ENCODE results near the gene SDK2. TPM values are rescaled to one million over a fixed set of nuclear protein-coding genes. Genes with fewer than 3 reads are reported as not detected.

The SDK2 gene
- total RNA-seq, 3 donors from 2014 or later (not counting 1 experiment from before 2014, with no cell fraction given): 0.41 to 0.90 (median 0.49) TPM

DNA sequence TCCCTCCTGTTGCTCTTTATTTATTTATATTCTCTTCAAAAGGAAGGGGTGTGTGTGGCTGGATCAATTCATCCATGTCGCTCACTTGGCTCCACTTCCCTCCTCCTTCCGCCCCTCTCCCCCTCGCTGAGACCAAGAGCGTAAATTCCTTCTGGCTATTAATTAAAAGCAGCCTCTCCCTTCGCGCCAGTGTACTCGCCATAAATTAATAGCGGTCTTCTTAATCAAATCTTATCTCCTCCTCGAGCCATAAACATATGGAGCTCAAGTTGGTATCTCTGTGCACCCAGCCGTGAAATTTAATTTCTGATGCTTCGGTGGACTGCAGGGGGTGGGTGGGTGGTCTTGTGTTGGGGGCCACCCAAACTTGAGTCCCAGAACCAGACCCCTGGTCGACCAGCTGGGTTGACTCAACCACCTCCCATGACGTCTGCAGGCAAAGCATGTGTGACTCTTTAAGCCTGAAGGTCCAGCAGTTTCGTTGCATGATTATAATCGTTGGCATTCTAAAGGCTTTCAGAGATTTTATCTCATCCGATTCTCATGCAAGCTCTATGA lies 57.9 kb downstream of the SDK2 start:
- Mint-ChIP-seq H3K27me3 (ENCODE audit: low read depth in 2 of 2) (peaks cover 38 to 71% of the 10 kb centered on the region in 2 donors), H3K4me3 (no peak overlapping the region), H3K27ac (no peak overlapping the region), H3K9me3 (no peaks in the 10 kb centered on the region), H3K36me3 (no peaks in the 10 kb centered on the region), H3K4me1 (peaks cover 4 to 13% of the 10 kb centered on the region in 2 donors)
- Histone ChIP-seq H3K27me3 (ENCODE audit: control insufficient read depth, insufficient read depth, low read length) (no peaks in the 10 kb centered on the region), H3K4me1 (ENCODE audit: control insufficient read depth, insufficient read depth, low read length) (peaks cover 33% of the 10 kb centered on the region), H3K9me3 (ENCODE audit: control insufficient read depth, insufficient read depth, low read length) (no peaks in the 10 kb centered on the region), H3K27ac (ENCODE audit: low read length) (no peak overlapping the region), H3K4me3 (ENCODE audit: low read length) (no peak overlapping the region), H3K36me3 (ENCODE audit: control insufficient read depth, insufficient read depth, low read length) (no peaks in the 10 kb centered on the region)
- DNase-seq (no peak), ATAC-seq (no peak)
- intact Hi-C loops (cut with micrococcal nuclease): no loop called here
- 86% methylated on average over 16 of the region's 16 CpGs for WGBS (ENCODE audit: insufficient coverage)
- TF ChIP-seq, protein P1, sequence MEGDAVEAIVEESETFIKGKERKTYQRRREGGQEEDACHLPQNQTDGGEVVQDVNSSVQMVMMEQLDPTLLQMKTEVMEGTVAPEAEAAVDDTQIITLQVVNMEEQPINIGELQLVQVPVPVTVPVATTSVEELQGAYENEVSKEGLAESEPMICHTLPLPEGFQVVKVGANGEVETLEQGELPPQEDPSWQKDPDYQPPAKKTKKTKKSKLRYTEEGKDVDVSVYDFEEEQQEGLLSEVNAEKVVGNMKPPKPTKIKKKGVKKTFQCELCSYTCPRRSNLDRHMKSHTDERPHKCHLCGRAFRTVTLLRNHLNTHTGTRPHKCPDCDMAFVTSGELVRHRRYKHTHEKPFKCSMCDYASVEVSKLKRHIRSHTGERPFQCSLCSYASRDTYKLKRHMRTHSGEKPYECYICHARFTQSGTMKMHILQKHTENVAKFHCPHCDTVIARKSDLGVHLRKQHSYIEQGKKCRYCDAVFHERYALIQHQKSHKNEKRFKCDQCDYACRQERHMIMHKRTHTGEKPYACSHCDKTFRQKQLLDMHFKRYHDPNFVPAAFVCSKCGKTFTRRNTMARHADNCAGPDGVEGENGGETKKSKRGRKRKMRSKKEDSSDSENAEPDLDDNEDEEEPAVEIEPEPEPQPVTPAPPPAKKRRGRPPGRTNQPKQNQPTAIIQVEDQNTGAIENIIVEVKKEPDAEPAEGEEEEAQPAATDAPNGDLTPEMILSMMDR (IDR thresholded peaks at IDR 0.05): no peak

DNA sequence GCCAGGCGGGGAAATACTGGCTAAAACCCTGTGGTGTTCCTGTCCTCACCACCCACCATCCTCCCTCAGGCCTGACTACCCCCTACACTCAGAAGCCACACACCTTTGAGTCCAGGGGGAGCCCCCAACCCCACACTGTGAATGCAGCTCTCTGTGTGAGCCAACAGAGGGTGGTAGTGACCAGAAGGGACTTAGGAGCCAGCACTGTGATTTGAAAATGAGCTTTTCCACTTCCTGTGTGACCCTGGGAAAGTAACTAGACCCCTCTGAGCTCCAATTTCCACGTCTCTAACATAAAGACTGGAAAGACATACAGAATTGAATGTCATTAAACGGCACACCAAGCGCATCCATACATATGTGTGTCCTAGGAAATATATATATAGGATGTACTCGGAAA lies 58.7 kb downstream of the SDK2 start:
- H3K4me1 Mint-ChIP-seq: peaks cover 0 to 8% of the 10 kb centered on the region in 2 donors
- Histone ChIP-seq H3K27ac (ENCODE audit: low read length) (no peak overlapping the region), H3K9me3 (ENCODE audit: control insufficient read depth, insufficient read depth, low read length) (no peaks in the 10 kb centered on the region), H3K36me3 (ENCODE audit: control insufficient read depth, insufficient read depth, low read length) (no peaks in the 10 kb centered on the region), H3K4me3 (ENCODE audit: low read length) (no peak overlapping the region), H3K4me1 (ENCODE audit: control insufficient read depth, insufficient read depth, low read length) (peaks cover 25% of the 10 kb centered on the region), H3K27me3 (ENCODE audit: control insufficient read depth, insufficient read depth, low read length) (no peaks in the 10 kb centered on the region)
- ATAC-seq: peak in 1 of 3 donors; percentile 40
- H3K27ac Mint-ChIP-seq: no peak overlapping the region
- H3K27me3 Mint-ChIP-seq (ENCODE audit: low read depth in 2 of 2): peaks cover 35 to 66% of the 10 kb centered on the region in 2 donors
- no peaks in the 10 kb centered on the region for H3K9me3 Mint-ChIP-seq
- TF ChIP-seq, protein P1 (IDR thresholded peaks at IDR 0.05): no peak
- intact Hi-C loops (cut with micrococcal nuclease): no loop called here
- WGBS (ENCODE audit: insufficient coverage): 82% methylated on average over 5 of the region's 5 CpGs
- H3K4me3 Mint-ChIP-seq: no peak overlapping the region
- H3K36me3 Mint-ChIP-seq: no peaks in the 10 kb centered on the region
- peak in 1 of 2 donors; percentile 45 for DNase-seq

DNA sequence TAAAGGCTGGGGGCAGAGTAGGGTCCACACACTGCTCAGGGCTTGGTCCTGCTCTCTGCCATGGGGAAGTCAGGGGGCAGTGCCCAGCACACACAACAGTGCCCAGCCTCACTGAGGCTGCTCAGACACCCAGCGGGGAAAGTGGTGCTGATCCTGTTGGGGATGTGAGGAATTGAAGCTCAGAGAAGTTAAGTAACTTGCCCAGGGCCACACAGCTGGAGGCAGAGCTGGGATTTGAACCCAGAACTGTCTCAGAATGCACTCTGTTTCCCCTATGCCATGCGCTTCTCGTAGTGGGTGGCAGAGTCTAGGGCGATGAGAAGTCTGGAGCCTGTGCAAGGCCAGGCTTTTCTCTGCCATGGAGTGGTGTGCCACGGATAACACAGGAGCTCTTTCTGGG lies 59.3 kb downstream of the SDK2 start:
- H3K27me3 ChIP-seq (ENCODE audit: control insufficient read depth, insufficient read depth, low read length): no peaks in the 10 kb centered on the region
- Mint-ChIP-seq H3K9me3 (no peaks in the 10 kb centered on the region), H3K36me3 (no peaks in the 10 kb centered on the region), H3K4me1 (peaks cover 0 to 3% of the 10 kb centered on the region in 2 donors), H3K27me3 (ENCODE audit: low read depth in 2 of 2) (peaks cover 34 to 64% of the 10 kb centered on the region in 2 donors), H3K27ac (no peak overlapping the region), H3K4me3 (no peak overlapping the region)
- H3K4me3 ChIP-seq (ENCODE audit: low read length): no peak overlapping the region
- intact Hi-C loops (cut with micrococcal nuclease): no loop called here
- H3K27ac ChIP-seq (ENCODE audit: low read length): no peak overlapping the region
- no peak for DNase-seq
- H3K9me3 ChIP-seq (ENCODE audit: control insufficient read depth, insufficient read depth, low read length): no peaks in the 10 kb centered on the region
- 94% methylated on average over 5 of the region's 5 CpGs for WGBS (ENCODE audit: insufficient coverage)
- no peaks in the 10 kb centered on the region for H3K36me3 ChIP-seq (ENCODE audit: control insufficient read depth, insufficient read depth, low read length)
- peaks cover 19% of the 10 kb centered on the region for H3K4me1 ChIP-seq (ENCODE audit: control insufficient read depth, insufficient read depth, low read length)
- no peak for ATAC-seq
- TF ChIP-seq, protein P1 (IDR thresholded peaks at IDR 0.05): no peak

DNA sequence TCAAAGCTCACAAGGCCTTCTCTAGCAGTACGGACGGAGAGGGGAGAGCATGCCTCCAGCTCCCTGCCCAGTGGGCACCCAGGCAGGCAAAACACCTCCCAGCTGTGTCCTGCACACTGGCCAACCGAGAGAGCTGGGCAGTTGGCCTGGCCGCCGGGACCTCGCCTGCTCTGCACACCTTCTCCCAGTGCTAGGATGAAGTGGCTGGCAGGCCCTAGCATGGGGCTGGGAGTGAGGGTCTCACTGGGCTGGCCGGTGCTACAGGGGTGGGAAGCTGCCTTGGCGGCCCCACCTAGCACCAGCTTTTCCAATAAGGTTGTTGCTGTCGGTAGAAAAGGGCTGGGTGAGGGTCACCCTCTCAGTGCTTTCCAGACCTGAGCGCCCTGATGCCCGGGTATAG lies 60.2 kb downstream of the SDK2 start:
- intact Hi-C loops (cut with micrococcal nuclease): no loop called here
- Histone ChIP-seq H3K36me3 (ENCODE audit: control insufficient read depth, insufficient read depth, low read length) (no peaks in the 10 kb centered on the region), H3K4me1 (ENCODE audit: control insufficient read depth, insufficient read depth, low read length) (peaks cover 11% of the 10 kb centered on the region), H3K4me3 (ENCODE audit: low read length) (no peak overlapping the region), H3K27me3 (ENCODE audit: control insufficient read depth, insufficient read depth, low read length) (no peaks in the 10 kb centered on the region), H3K9me3 (ENCODE audit: control insufficient read depth, insufficient read depth, low read length) (no peaks in the 10 kb centered on the region), H3K27ac (ENCODE audit: low read length) (no peak overlapping the region)
- ATAC-seq (no peak), DNase-seq (no peak)
- peaks cover 30 to 62% of the 10 kb centered on the region in 2 donors for H3K27me3 Mint-ChIP-seq (ENCODE audit: low read depth in 2 of 2)
- H3K36me3 Mint-ChIP-seq: no peaks in the 10 kb centered on the region
- no peaks in the 10 kb centered on the region for H3K9me3 Mint-ChIP-seq
- no peaks in the 10 kb centered on the region for H3K4me1 Mint-ChIP-seq
- H3K4me3 Mint-ChIP-seq: no peak overlapping the region
- H3K27ac Mint-ChIP-seq: no peak overlapping the region
- WGBS (ENCODE audit: insufficient coverage): 91% methylated on average over 11 of the region's 11 CpGs
- TF ChIP-seq, protein P1 (IDR thresholded peaks at IDR 0.05): no peak
